Gastrocnemius medialis (tissue), 4 donors: ENCODE results near the gene FOLR1. TPM values are rescaled to one million over a fixed set of nuclear protein-coding genes. Genes with fewer than 3 reads are reported as not detected.

Experiments
- ATAC-seq, 2 donors: fragments of 150-250 bp; one replicate each; pipeline ENCODE4 v1.9.1; 2016
- DNase-seq, 2 donors: peaks; one replicate each; pipeline ENCODE4 v3.0.0-alpha.2; 2019
- H3K27ac ChIP-seq, 4 donors: fragments of 200-600 bp; sonication (generic); 1 replicate in 1 of 4; 2 replicates in 3 of 4; pipeline ENCODE4 v1.5.1; 2016 to 2018; ENCODE audit warnings: mild to moderate bottlenecking in 2 of 4, moderate library complexity in 1 of 4
- H3K27me3 ChIP-seq, 3 donors: fragments of 200-600 bp; sonication (generic) in 2 of 3; 1 replicate in 1 of 3; 2 replicates in 2 of 3; pipeline versions ENCODE4 v1.5.1 to v1.6.0; 2016 to 2019; ENCODE audit warnings: mild to moderate bottlenecking in 1 of 3, moderate library complexity in 1 of 3
- H3K36me3 ChIP-seq, 2 donors: fragments of 200-600 bp; sonication (generic) in 1 of 2; one replicate each; pipeline ENCODE4 v1.5.1; 2017 to 2018
- H3K4me1 ChIP-seq, 2 donors: fragments of 200-600 bp; sonication (generic) in 1 of 2; one replicate each; pipeline ENCODE4 v1.5.1; 2016 to 2017; ENCODE audit warnings: mild to moderate bottlenecking in 2 of 2
- H3K4me3 ChIP-seq, 4 donors: fragments of 200-600 bp; sonication (generic) in 3 of 4; 1 replicate in 1 of 4; 2 replicates in 3 of 4; pipeline ENCODE4 v1.5.1; 2016 to 2019; ENCODE audit warnings: mild to moderate bottlenecking in 2 of 4
- H3K9me3 ChIP-seq, 3 donors: fragments of 200-600 bp; sonication (generic) in 2 of 3; 1 replicate in 1 of 3; 2 replicates in 2 of 3; pipeline ENCODE4 v1.5.1; 2016 to 2019
- CTCF ChIP-seq, 5 experiments: fragments of 450-650 bp in 3 of 5; fragments of 200-600 bp in 2 of 5; sonication (generic) in 2 of 5; IDR thresholded peaks in 4 of 5; conservative IDR thresholded peaks in 1 of 5; 1 replicate in 4 of 5; 2 replicates in 1 of 5; pipeline ENCODE4 v1.5.1; 2016 to 2019; ENCODE audit warnings: antibody characterized with exemption in 5 of 5, mild to moderate bottlenecking in 3 of 5, moderate library complexity in 3 of 5
- POLR2A ChIP-seq, 2 donors: fragments of 450-650 bp; IDR thresholded peaks; one replicate each; pipeline ENCODE4 v1.6.1; 2017; ENCODE audit warnings: antibody characterized with exemption in 2 of 2, mild to moderate bottlenecking in 2 of 2, moderate library complexity in 2 of 2
- in situ Hi-C, 4 donors: fragments of 200-750 bp; cut with MboI; loops; one replicate each; pipeline versions ENCODE4 v1.15.0 to v1.8.0; 2017; ENCODE audit warnings: low sequenced_read_pairs in 4 of 4
- intact Hi-C: fragments of 100-400 bp; cut with DNase I; formaldehyde crosslinking; loops from one replicate; pipeline ENCODE4 v1.15.1; 2023; ENCODE audit warnings: low total_unique reads
- total RNA-seq, 4 donors: library from RNA; depleted of rRNA; stranded (reverse); fragments of >200 nt; gene quantifications; one replicate each; pipeline versions ENCODE4 v1.1.0 to v1.2.3, GENCODE V29; 2016

The FOLR1 gene
- total RNA-seq, 4 donors from 2014 or later = not detected

GRCh38 chr11:72240461-72241290, 48.7 kb downstream of the FOLR1 start:
- in situ Hi-C loops (no loop called here), intact Hi-C loops (loop anchor here (5.0 kb wide), 1 partner anchor 192 kb away; the partner anchor contains the start of gene CLPB)
- ATAC-seq (peak in 1 of 2 donors; percentile 17), DNase-seq (peak in 1 of 2 donors; percentile 14)
- peak overlapping the region in 3 of 4 donors; percentile 26 to 66 (median 54) for H3K27ac ChIP-seq
- H3K36me3 ChIP-seq = peaks cover 0 to 16% of the 10 kb centered on the region in 2 donors
- no peak for TF ChIP-seq POLR2A (IDR thresholded peaks at IDR 0.05)
- no peak for TF ChIP-seq CTCF (IDR thresholded peaks at IDR 0.05 in 4 of 5, conservative IDR thresholded peaks at IDR 0.05 in 1 of 5)
- H3K9me3 ChIP-seq = no peaks in the 10 kb centered on the region
- peaks cover 33 to 43% (median 39%) of the 10 kb centered on the region in 3 donors for H3K27me3 ChIP-seq
- peaks cover 10 to 22% of the 10 kb centered on the region in 2 donors for H3K4me1 ChIP-seq
- H3K4me3 ChIP-seq = peak overlapping the region; percentile 38 to 58 (median 56)

- intact Hi-C loops (loop anchor here (5.0 kb wide), 1 partner anchor 191 kb away; the partner anchor contains the start of gene CLPB), in situ Hi-C loops (no loop called here)
- ATAC-seq = no peak
- H3K4me1 ChIP-seq = peaks cover 10 to 20% of the 10 kb centered on the region in 2 donors
- TF ChIP-seq CTCF (IDR thresholded peaks at IDR 0.05 in 4 of 5, conservative IDR thresholded peaks at IDR 0.05 in 1 of 5) (no peak), POLR2A (IDR thresholded peaks at IDR 0.05) (no peak)
- peaks cover 0 to 15% of the 10 kb centered on the region in 2 donors for H3K36me3 ChIP-seq
- no peak for DNase-seq
- no peaks in the 10 kb centered on the region for H3K9me3 ChIP-seq
- H3K4me3 ChIP-seq = no peak overlapping the region
- no peak overlapping the region for H3K27ac ChIP-seq
- H3K27me3 ChIP-seq = peaks cover 37 to 50% (median 43%) of the 10 kb centered on the region in 3 donors
Measured at GRCh38 chr11:72241291-72241781, 49.4 kb downstream of the FOLR1 start.

- Histone ChIP-seq H3K4me1 (peaks cover 10 to 16% of the 10 kb centered on the region in 2 donors), H3K9me3 (no peaks in the 10 kb centered on the region), H3K4me3 (no peak overlapping the region), H3K27me3 (peaks cover 45 to 57% (median 50%) of the 10 kb centered on the region in 3 donors), H3K36me3 (peaks cover 0 to 7% of the 10 kb centered on the region in 2 donors), H3K27ac (no peak overlapping the region)
- in situ Hi-C loops (no loop called here), intact Hi-C loops (loop anchor here (5.0 kb wide), 1 partner anchor 190 kb away; the partner anchor contains the start of gene CLPB)
- ATAC-seq (no peak), DNase-seq (no peak)
- TF ChIP-seq CTCF (IDR thresholded peaks at IDR 0.05 in 4 of 5, conservative IDR thresholded peaks at IDR 0.05 in 1 of 5) (no peak), POLR2A (IDR thresholded peaks at IDR 0.05) (no peak)
Measured at GRCh38 chr11:72242141-72242540, 50.2 kb downstream of the FOLR1 start.

- intact Hi-C loops = loop anchor here (5.0 kb wide), 1 partner anchor 189 kb away; the partner anchor contains the start of gene CLPB
- Histone ChIP-seq H3K9me3 (no peaks in the 10 kb centered on the region), H3K4me3 (no peak overlapping the region), H3K4me1 (peaks cover 10 to 16% of the 10 kb centered on the region in 2 donors), H3K36me3 (no peaks in the 10 kb centered on the region), H3K27me3 (peaks cover 46 to 59% (median 58%) of the 10 kb centered on the region in 3 donors), H3K27ac (no peak overlapping the region)
- DNase-seq (no peak), ATAC-seq (no peak)
- in situ Hi-C loops = no loop called here
- TF ChIP-seq CTCF (IDR thresholded peaks at IDR 0.05 in 4 of 5, conservative IDR thresholded peaks at IDR 0.05 in 1 of 5) (no peak), POLR2A (IDR thresholded peaks at IDR 0.05) (no peak)
Measured at GRCh38 chr11:72243173-72244059, 51.5 kb downstream of the FOLR1 start.
